Urinary bladder (tissue), 4 donors: ENCODE data around the gene MCMBP. TPM values are rescaled to one million over a fixed set of nuclear protein-coding genes. Genes with fewer than 3 reads are reported as not detected.

Experiments
- DNase-seq: peaks from one replicate; pipeline ENCODE4 v3.0.0-alpha.2; 2015; ENCODE audit errors: extremely low spot score
- H3K27ac ChIP-seq: one replicate; pipeline ENCODE4 v1.5.1; 2013; ENCODE audit warnings: low read depth, mild to moderate bottlenecking, moderate library complexity
- H3K36me3 ChIP-seq: one replicate; pipeline ENCODE4 v1.6.1; 2013; ENCODE audit warnings: mild to moderate bottlenecking, moderate library complexity; ENCODE audit not compliant: insufficient read depth
- H3K4me1 ChIP-seq: one replicate; pipeline ENCODE4 v1.6.1; 2013; ENCODE audit warnings: mild to moderate bottlenecking, moderate library complexity; ENCODE audit not compliant: insufficient read depth
- H3K4me3 ChIP-seq: one replicate; pipeline ENCODE4 v1.5.1; 2013; ENCODE audit warnings: low read depth, low read length
- WGBS: extraction: QIAGEN DNeasy Blood & Tissue Kit; methylation state at CpG from one replicate; pipeline ENCODE4 v1.1.7; 2013; 5-methylcytosine and 5-hydroxymethylcytosine counted together
- polyA plus RNA-seq: library from polyadenylated mRNA; stranded (reverse); fragments of 200-250 nt; gene quantifications from one replicate; pipeline ENCODE4 v1.2.3, GENCODE V29; 2013
- total RNA-seq: library from RNA; depleted of rRNA; stranded (reverse); fragments of >200 nt; gene quantifications from one replicate; pipeline ENCODE4 v1.2.3, GENCODE V29; 2014
- donor health status: healthy with polysubstance abuse.
- donor health status: healthy.

The MCMBP gene
- total and polyA plus RNA-seq, 2 donors = 44.9 to 60.9 TPM

- DNase-seq = no peak
- H3K4me1 ChIP-seq = no peaks in the 10 kb centered on the region
- H3K27ac ChIP-seq = no peak overlapping the region
- 88% methylated on average over 11 of the region's 11 CpGs for WGBS
- no peak overlapping the region for H3K4me3 ChIP-seq
- H3K36me3 ChIP-seq = peaks cover 8% of the 10 kb centered on the region
These were observed 41.0 kb downstream of the MCMBP start for GRCh38 chr10:119831656-119832055.

GRCh38 chr10:119830851-119831250 is 41.8 kb downstream of the MCMBP start:
- H3K4me1 ChIP-seq = no peaks in the 10 kb centered on the region
- no peak for DNase-seq
- peaks cover 8% of the 10 kb centered on the region for H3K36me3 ChIP-seq
- WGBS = 91% methylated on average over 4 of the region's 4 CpGs
- H3K27ac ChIP-seq = no peak overlapping the region
- no peak overlapping the region for H3K4me3 ChIP-seq

DNA sequence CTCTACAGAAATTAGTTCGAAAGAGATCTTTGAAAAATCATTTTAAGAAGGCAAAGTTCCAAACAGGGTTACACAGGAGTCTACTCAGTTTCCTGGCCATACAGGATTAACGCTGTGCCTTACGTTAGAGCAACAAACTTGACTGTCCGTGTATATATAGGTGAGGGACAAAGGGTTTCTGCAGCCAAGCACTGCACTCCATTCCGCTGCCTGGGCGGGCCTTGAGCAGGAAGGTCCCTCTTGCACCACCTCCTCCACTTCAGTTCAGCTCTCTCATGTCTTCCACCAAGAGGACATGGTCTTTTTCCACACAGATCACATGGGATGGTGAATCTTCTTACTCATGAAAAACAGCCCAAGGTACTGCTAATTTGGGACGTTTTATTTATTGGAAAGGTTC is 43.2 kb downstream of the MCMBP start:
- no peak for DNase-seq
- no peak overlapping the region for H3K27ac ChIP-seq
- 89% methylated on average over 7 of the region's 7 CpGs for WGBS
- no peak overlapping the region for H3K4me3 ChIP-seq
- no peaks in the 10 kb centered on the region for H3K4me1 ChIP-seq
- peaks cover 6% of the 10 kb centered on the region for H3K36me3 ChIP-seq

GRCh38 chr10:119827430-119827829 is 45.2 kb downstream of the MCMBP start:
- peaks cover 4% of the 10 kb centered on the region for H3K36me3 ChIP-seq
- no peak for DNase-seq
- H3K4me3 ChIP-seq = no peak overlapping the region
- H3K27ac ChIP-seq = no peak overlapping the region
- no peaks in the 10 kb centered on the region for H3K4me1 ChIP-seq
- WGBS = 63% methylated on average over 4 of the region's 4 CpGs

DNA sequence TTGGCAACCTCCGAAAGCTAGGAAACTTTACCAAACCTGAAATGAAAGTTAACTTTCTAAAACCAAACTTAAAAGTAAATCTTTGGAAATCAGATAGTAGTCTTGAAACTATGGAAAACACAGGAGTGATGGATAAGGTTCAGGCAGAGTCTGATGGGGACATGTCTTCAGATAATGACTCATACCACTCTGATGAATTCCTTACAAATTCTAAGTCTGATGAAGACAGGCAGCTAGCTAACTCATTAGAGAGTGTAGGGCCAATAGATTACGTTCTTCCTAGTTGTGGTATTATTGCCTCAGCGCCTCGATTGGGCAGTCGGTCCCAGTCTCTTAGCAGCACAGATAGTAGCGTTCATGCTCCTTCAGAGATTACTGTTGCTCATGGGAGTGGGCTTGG is 45.9 kb downstream of the MCMBP start:
- Histone ChIP-seq H3K27ac (no peak overlapping the region), H3K4me3 (no peak overlapping the region), H3K36me3 (peaks cover 4% of the 10 kb centered on the region), H3K4me1 (no peaks in the 10 kb centered on the region)
- WGBS = 92% methylated on average over 6 of the region's 6 CpGs
- no peak for DNase-seq

- Histone ChIP-seq H3K4me1 (no peaks in the 10 kb centered on the region), H3K27ac (no peak overlapping the region), H3K36me3 (no peaks in the 10 kb centered on the region), H3K4me3 (no peak overlapping the region)
- 76% methylated on average over 3 of the region's 3 CpGs for WGBS
- no peak for DNase-seq
These were observed 48.3 kb downstream of the MCMBP start for GRCh38 chr10:119824299-119824698.

- no peaks in the 10 kb centered on the region for H3K4me1 ChIP-seq
- no peaks in the 10 kb centered on the region for H3K36me3 ChIP-seq
- no peak for DNase-seq
- no peak overlapping the region for H3K27ac ChIP-seq
- no peak overlapping the region for H3K4me3 ChIP-seq
- 60% methylated on average over 4 of the region's 4 CpGs for WGBS
These were observed 51.5 kb downstream of the MCMBP start for GRCh38 chr10:119821182-119821581.

GRCh38 chr10:119818889-119819270 is 53.8 kb downstream of the MCMBP start:
- Histone ChIP-seq H3K36me3 (no peaks in the 10 kb centered on the region), H3K4me3 (no peak overlapping the region), H3K27ac (no peak overlapping the region), H3K4me1 (no peaks in the 10 kb centered on the region)
- WGBS = 41% methylated on average over 10 of the region's 10 CpGs
- DNase-seq = no peak

GRCh38 chr10:119817991-119818888 is 54.4 kb downstream of the MCMBP start:
- Histone ChIP-seq H3K36me3 (no peaks in the 10 kb centered on the region), H3K27ac (no peak overlapping the region), H3K4me3 (peak overlapping the region; percentile 16), H3K4me1 (no peaks in the 10 kb centered on the region)
- DNase-seq = peak; percentile 59
- WGBS = 55% methylated on average over 84 of the region's 84 CpGs

GRCh38 chr10:119815671-119816070 is 57.0 kb downstream of the MCMBP start:
- whole genome bisulfite sequencing = 94% methylated on average over 7 of the region's 7 CpGs
- no peaks in the 10 kb centered on the region for H3K4me1 ChIP-seq
- no peak for DNase-seq
- H3K27ac ChIP-seq = no peak overlapping the region
- no peaks in the 10 kb centered on the region for H3K36me3 ChIP-seq
- no peak overlapping the region for H3K4me3 ChIP-seq

DNA sequence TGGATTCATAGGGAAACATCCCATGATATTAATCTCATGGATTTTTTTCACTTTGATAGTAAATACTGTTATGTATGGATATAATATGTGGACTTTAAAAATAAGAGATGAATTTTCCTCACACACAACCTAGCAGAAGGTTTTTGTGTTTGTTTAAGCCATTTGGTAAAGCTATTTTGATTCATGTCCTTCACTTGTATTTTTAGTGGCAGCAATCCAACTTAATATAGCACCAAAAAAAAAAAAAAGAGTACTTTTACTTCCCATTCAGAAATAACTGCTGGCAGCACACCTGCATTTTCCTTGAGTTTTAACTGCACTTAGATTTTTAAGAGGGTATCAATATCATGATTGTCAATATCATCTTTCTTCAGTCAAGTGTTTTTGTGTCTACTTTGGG is 60.0 kb downstream of the MCMBP start:
- H3K27ac ChIP-seq = no peak overlapping the region
- DNase-seq = no peak
- no peaks in the 10 kb centered on the region for H3K36me3 ChIP-seq
- H3K4me1 ChIP-seq = no peaks in the 10 kb centered on the region
- H3K4me3 ChIP-seq = no peak overlapping the region

DNA sequence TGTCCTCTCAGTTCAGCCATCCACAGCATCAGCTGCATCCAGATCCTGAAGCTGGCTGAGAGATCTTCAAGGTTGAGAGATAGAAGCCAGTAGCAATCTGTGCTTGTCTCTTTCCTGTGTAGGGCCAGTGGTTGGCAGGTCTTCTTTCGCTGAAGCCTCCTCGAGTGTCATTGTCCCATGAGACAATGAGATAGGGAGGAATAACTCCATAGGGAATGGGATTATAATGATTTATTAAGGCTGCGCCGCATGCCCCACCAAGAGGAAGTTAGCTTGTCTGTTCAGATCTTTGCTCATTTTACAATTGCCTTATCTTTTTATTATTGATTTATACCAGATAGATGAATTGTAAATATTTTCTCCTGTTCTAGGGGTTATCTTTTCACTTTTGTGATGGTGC is 61.5 kb downstream of the MCMBP start:
- Histone ChIP-seq H3K4me1 (no peaks in the 10 kb centered on the region), H3K27ac (no peak overlapping the region), H3K36me3 (no peaks in the 10 kb centered on the region), H3K4me3 (no peak overlapping the region)
- no peak for DNase-seq
- 84% methylated on average over 4 of the region's 4 CpGs for WGBS

- no peaks in the 10 kb centered on the region for H3K4me1 ChIP-seq
- 95% methylated on average over 3 of the region's 3 CpGs for WGBS
- no peak overlapping the region for H3K27ac ChIP-seq
- no peak overlapping the region for H3K4me3 ChIP-seq
- H3K36me3 ChIP-seq = no peaks in the 10 kb centered on the region
- no peak for DNase-seq
These were observed 64.5 kb downstream of the MCMBP start for GRCh38 chr10:119807960-119808697.
